HEK293 (cell line): ENCODE results near the gene STK32C.

Source experiments
- CTCF ChIA-PET: fragments of 350-600 bp; formaldehyde crosslinking; extraction: SDS; loops from one replicate; lab custom pipeline; 2021; ENCODE audit warnings: antibody characterized with exemption; lab: Yijun Ruan, JAX
- POLR2A ChIA-PET: fragments of 300-600 bp; formaldehyde crosslinking; extraction: SDS; loops from one replicate; lab custom pipeline; 2020; ENCODE audit warnings: antibody characterized with exemption, inconsistent platforms; lab: Yijun Ruan, JAX
- H3K27ac ChIP-seq: fragments of 200-500 bp; sonication (Bioruptor generic); 2 replicates; pipeline ENCODE4 v1.5.1; 2014; ENCODE audit warnings: low read depth, low read length, control low read depth, inconsistent platforms; ENCODE audit errors: extremely low read depth
- H3K36me3 ChIP-seq, 2 experiments: fragments of 200-500 bp in 1 of 2; sonication (Bioruptor generic) in 1 of 2; 1 replicate in 1 of 2; 2 replicates in 1 of 2; pipeline ENCODE4 v1.5.1; 2014 to 2017; ENCODE audit warnings: inconsistent platforms in 2 of 2, low read length in 2 of 2; ENCODE audit not compliant: control insufficient read depth in 2 of 2, insufficient read depth in 1 of 2
- H3K4me1 ChIP-seq: fragments of 200-500 bp; sonication (Bioruptor generic); 2 replicates; pipeline ENCODE4 v1.5.1; 2014; ENCODE audit warnings: mild to moderate bottlenecking, low read length, inconsistent platforms; ENCODE audit not compliant: control insufficient read depth, insufficient read depth
- H3K4me3 ChIP-seq: 2 replicates; pipeline ENCODE4 v1.5.1; 2011; ENCODE audit warnings: low read depth, mild to moderate bottlenecking, control low read depth, low read length, moderate library complexity
- H3K9me3 ChIP-seq: fragments of 200-500 bp; sonication (Bioruptor generic); 2 replicates; pipeline ENCODE4 v1.5.1; 2014; ENCODE audit warnings: low read depth, low read length, inconsistent platforms; ENCODE audit not compliant: control insufficient read depth, insufficient read depth
- GLI4 ChIP-seq: fragments of 450-650 bp; formaldehyde crosslinking; IDR thresholded peaks from 2 replicates; pipeline ENCODE4 v1.5.1; 2016; ENCODE audit warnings: missing biosample characterization, missing genetic modification characterization
- PRDM1 ChIP-seq: fragments of 450-650 bp; formaldehyde crosslinking; IDR thresholded peaks from 2 replicates; pipeline ENCODE4; 2016; ENCODE audit warnings: missing biosample characterization, missing genetic modification characterization
- YY2 ChIP-seq: fragments of 450-650 bp; formaldehyde crosslinking; IDR thresholded peaks from 2 replicates; pipeline ENCODE4 v1.5.1; 2016; ENCODE audit warnings: missing biosample characterization, missing genetic modification characterization
- ZBTB1 ChIP-seq: fragments of 450-650 bp; formaldehyde crosslinking; IDR thresholded peaks from 2 replicates; pipeline ENCODE4 v1.5.1; 2016; ENCODE audit warnings: missing biosample characterization, missing genetic modification characterization
- ZBTB21 ChIP-seq: fragments of 450-650 bp; formaldehyde crosslinking; IDR thresholded peaks from 2 replicates; pipeline ENCODE4 v1.5.1; 2017; ENCODE audit warnings: missing biosample characterization, missing genetic modification characterization
- ZFP41 ChIP-seq: fragments of 450-650 bp; formaldehyde crosslinking; IDR thresholded peaks from 2 replicates; pipeline ENCODE4 v1.5.1; 2016; ENCODE audit warnings: missing biosample characterization, missing genetic modification characterization, borderline replicate concordance
- ZNF157 ChIP-seq: fragments of 450-650 bp; formaldehyde crosslinking; IDR thresholded peaks from 2 replicates; pipeline ENCODE4 v1.5.1; 2016; ENCODE audit warnings: missing biosample characterization, missing genetic modification characterization
- ZNF214 ChIP-seq: fragments of 450-650 bp; formaldehyde crosslinking; IDR thresholded peaks from 2 replicates; pipeline ENCODE4 v1.5.1; 2017; ENCODE audit warnings: missing biosample characterization, mild to moderate bottlenecking, missing genetic modification characterization, borderline replicate concordance
- ZNF23 ChIP-seq: fragments of 450-650 bp; formaldehyde crosslinking; IDR thresholded peaks from 2 replicates; pipeline ENCODE4 v1.5.1; 2016; ENCODE audit warnings: missing biosample characterization, missing genetic modification characterization, borderline replicate concordance
- ZNF302 ChIP-seq: fragments of 450-650 bp; formaldehyde crosslinking; IDR thresholded peaks from 2 replicates; pipeline ENCODE4 v1.5.1; 2016; ENCODE audit warnings: missing biosample characterization, missing genetic modification characterization, low read depth
- ZNF341 ChIP-seq: fragments of 450-650 bp; formaldehyde crosslinking; IDR thresholded peaks from 2 replicates; pipeline ENCODE4; 2016; ENCODE audit warnings: low read depth, missing biosample characterization, missing genetic modification characterization
- ZNF404 ChIP-seq: fragments of 450-650 bp; formaldehyde crosslinking; IDR thresholded peaks from 2 replicates; pipeline ENCODE4 v1.5.1; 2017; ENCODE audit warnings: missing biosample characterization, missing genetic modification characterization
- ZNF48 ChIP-seq: fragments of 450-650 bp; formaldehyde crosslinking; IDR thresholded peaks from 2 replicates; pipeline ENCODE4 v1.5.1; 2016; ENCODE audit warnings: missing biosample characterization, missing genetic modification characterization
- ZNF501 ChIP-seq: fragments of 450-650 bp; formaldehyde crosslinking; IDR thresholded peaks from 2 replicates; pipeline ENCODE4 v1.5.1; 2016; ENCODE audit warnings: missing biosample characterization, missing genetic modification characterization
- ZNF555 ChIP-seq: fragments of 450-650 bp; formaldehyde crosslinking; conservative IDR thresholded peaks from 2 replicates; pipeline ENCODE4 v1.5.1; 2017; ENCODE audit warnings: missing biosample characterization, mild to moderate bottlenecking, missing genetic modification characterization, inconsistent platforms
- ZNF560 ChIP-seq: fragments of 450-650 bp; formaldehyde crosslinking; IDR thresholded peaks from 2 replicates; pipeline ENCODE4 v1.5.1; 2017; ENCODE audit warnings: missing biosample characterization, missing genetic modification characterization, borderline replicate concordance
- ZNF664 ChIP-seq: fragments of 450-650 bp; formaldehyde crosslinking; IDR thresholded peaks from 2 replicates; pipeline ENCODE4 v1.5.1; 2016; ENCODE audit warnings: missing biosample characterization, missing genetic modification characterization
- ZNF830 ChIP-seq: fragments of 450-650 bp; IDR thresholded peaks from 2 replicates; pipeline ENCODE4 v1.5.0; 2018; ENCODE audit warnings: missing biosample characterization, missing genetic modification characterization, low read depth, mild to moderate bottlenecking, moderate library complexity
- ZNF843 ChIP-seq: fragments of 450-650 bp; formaldehyde crosslinking; IDR thresholded peaks from 2 replicates; pipeline ENCODE4 v1.5.1; 2016; ENCODE audit warnings: missing biosample characterization, missing genetic modification characterization
- ZSCAN16 ChIP-seq: fragments of 450-650 bp; formaldehyde crosslinking; IDR thresholded peaks from 2 replicates; pipeline ENCODE4 v1.5.1; 2016; ENCODE audit warnings: missing biosample characterization, missing genetic modification characterization
- TF ChIP-seq, protein P1 (sequence below): fragments of 450-650 bp; formaldehyde crosslinking; IDR thresholded peaks from 2 replicates; pipeline ENCODE4 v1.5.1; 2016; ENCODE audit warnings: missing biosample characterization, missing genetic modification characterization, low read depth

The STK32C gene

DNA sequence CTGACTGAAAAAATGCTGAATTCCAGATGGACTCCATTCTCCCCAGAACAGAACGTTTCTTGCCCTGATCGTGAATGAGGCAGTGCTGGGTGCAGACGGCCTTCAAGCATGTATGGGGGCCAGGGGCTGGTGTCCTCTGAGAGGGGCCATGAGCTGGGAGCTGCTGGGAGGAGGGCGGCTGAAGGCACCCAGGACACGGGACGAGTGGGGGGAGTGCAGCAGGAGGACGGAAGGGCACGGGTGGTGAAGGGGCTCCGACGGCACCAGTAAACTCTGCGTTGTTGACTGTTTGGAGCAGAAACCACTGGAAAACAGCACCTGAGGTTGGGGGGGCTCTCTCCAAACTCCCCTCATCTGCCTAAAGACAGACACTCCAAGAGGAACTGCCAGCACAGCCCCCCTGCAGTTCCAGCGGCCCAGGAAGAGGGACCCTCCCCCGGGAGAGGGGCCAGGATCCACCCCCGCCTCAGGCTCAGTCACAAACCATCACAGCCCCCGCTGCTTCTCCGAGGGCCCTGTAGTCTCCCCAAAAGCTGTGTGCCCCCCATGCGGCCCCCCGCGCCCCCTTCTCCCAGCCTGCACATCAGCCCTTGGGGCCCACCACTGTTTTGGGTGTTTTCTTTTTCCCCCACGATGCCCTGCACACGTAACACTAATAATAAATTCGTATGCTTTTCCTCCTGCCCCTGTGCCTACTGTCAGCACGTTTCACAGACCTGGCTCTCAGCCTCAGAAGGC is 65.5 kb downstream of the STK32C start (continued):
- TF ChIP-seq ZBTB1 (tag by site-specific recombination), result no peak
- TF ChIP-seq ZNF157, result no peak
- peak; percentile 51; the same call in 1 of the 2 replicates for TF ChIP-seq ZNF341
- no peak for TF ChIP-seq ZBTB21 (tag by site-specific recombination)
- no peak for TF ChIP-seq ZNF48 (tag by site-specific recombination)
- TF ChIP-seq PRDM1 (tag by site-specific recombination), result no peak
- no peak for TF ChIP-seq ZNF214
- no peak for TF ChIP-seq ZNF501 (tag by site-specific recombination)
- TF ChIP-seq ZFP41 (tag by site-specific recombination), result no peak

DNA sequence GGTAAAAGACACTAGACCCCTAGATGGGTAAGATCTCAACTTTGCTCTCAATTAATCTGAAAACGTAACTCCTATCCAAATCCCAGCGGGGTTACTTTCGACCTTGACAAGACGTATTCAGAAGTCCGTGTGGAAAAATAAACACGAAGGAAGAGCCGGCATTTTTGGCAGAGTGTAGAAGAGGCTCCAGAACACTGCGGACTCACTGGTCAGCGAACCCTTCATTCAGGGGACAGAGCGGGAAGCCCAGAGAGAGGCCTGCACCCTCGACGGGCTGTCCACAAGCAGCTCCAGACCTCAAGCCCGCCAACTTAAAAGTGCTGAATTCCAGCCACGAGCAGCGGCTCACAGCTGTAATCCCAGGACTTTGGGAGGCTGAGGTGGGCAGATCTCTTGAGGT is 66.3 kb downstream of the STK32C start:
- POLR2A ChIA-PET, result no interaction called here
- Histone ChIP-seq H3K9me3 (no peaks in the 10 kb centered on the region), H3K27ac (no peak overlapping the region), H3K4me3 (no peak overlapping the region), H3K36me3 (no peaks in the 10 kb centered on the region), H3K4me1 (no peaks in the 10 kb centered on the region)
- CTCF ChIA-PET, result interaction anchor here (0.9 to 1.1 kb wide), 2 partner anchors 29 to 107 kb away, joined by 3 read pairs; no protein-coding TSS in a partner anchor
- TF ChIP-seq YY2 (tag by site-specific recombination), result no peak
- no peak for TF ChIP-seq ZNF560
- no peak for TF ChIP-seq ZNF555
- TF ChIP-seq ZNF302, result no peak
- no peak for TF ChIP-seq ZBTB1 (tag by site-specific recombination)
- TF ChIP-seq, protein P1, sequence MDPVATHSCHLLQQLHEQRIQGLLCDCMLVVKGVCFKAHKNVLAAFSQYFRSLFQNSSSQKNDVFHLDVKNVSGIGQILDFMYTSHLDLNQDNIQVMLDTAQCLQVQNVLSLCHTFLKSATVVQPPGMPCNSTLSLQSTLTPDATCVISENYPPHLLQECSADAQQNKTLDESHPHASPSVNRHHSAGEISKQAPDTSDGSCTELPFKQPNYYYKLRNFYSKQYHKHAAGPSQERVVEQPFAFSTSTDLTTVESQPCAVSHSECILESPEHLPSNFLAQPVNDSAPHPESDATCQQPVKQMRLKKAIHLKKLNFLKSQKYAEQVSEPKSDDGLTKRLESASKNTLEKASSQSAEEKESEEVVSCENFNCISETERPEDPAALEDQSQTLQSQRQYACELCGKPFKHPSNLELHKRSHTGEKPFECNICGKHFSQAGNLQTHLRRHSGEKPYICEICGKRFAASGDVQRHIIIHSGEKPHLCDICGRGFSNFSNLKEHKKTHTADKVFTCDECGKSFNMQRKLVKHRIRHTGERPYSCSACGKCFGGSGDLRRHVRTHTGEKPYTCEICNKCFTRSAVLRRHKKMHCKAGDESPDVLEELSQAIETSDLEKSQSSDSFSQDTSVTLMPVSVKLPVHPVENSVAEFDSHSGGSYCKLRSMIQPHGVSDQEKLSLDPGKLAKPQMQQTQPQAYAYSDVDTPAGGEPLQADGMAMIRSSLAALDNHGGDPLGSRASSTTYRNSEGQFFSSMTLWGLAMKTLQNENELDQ, result no peak
- TF ChIP-seq GLI4 (tag by site-specific recombination), result no peak
- TF ChIP-seq ZNF664, result no peak
- no peak for TF ChIP-seq ZNF830 (tag by site-specific recombination)
- no peak for TF ChIP-seq ZNF404 (tag by site-specific recombination)
- no peak for TF ChIP-seq ZSCAN16
- no peak for TF ChIP-seq ZNF23 (tag by site-specific recombination)

DNA sequence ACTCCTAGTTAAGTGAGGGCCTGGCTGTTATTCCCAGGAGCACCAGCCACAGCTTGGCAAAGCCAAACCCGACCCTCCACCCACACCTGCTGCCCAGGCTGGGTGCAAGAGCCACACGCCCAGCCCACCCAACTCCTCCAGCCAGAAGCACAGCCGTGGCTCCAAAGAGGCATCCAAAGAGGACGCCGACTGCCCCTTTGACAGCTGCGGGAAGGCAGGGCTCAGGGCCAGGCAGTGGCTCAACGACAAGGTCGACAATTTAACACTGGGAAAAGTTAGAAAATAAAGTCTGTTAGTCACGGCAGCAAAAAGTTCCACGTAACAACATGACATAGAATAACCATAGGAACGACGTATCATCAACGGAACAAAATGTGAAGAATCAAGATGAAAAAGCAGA is 66.7 kb downstream of the STK32C start:
- Histone ChIP-seq H3K36me3 (no peaks in the 10 kb centered on the region), H3K9me3 (no peaks in the 10 kb centered on the region), H3K27ac (no peak overlapping the region), H3K4me3 (no peak overlapping the region), H3K4me1 (no peaks in the 10 kb centered on the region)
- POLR2A ChIA-PET, result no interaction called here
- TF ChIP-seq ZNF843 (tag by site-specific recombination) (no peak), ZSCAN16 (no peak)
- CTCF ChIA-PET, result interaction anchor here (1.1 kb wide), 1 partner anchor 29 kb away, joined by 3 read pairs; no protein-coding TSS in a partner anchor
